ENCODE measurements around the gene ZNF750. TPM values are rescaled to one million over a fixed set of nuclear protein-coding genes. Genes with fewer than 3 reads are reported as not detected.

ZNF750 gene
- total RNA-seq, 2 donors from 2014 or later: not detected

DNA sequence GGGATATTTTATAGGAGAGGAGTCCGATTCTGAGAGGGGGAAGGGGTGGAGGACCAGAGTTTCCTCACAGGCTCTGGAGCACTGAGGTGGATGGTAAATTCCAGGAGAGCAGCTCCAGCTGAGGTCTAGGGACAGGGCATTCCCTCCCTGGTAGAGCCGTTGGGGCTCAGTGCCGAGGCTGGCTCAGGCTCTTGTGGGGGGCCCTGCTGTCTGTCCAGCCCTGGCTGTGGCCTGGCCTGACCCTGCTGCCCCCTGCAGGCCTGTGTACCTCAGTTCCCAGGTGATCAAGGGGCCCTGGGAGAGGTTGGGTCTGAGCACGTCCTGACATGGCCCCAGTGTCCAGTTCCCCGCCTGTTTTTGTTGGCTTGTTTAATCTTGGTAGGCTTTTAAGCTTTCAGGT is 16.8 kb downstream of the ZNF750 start:
- DNase-seq (no peak), ATAC-seq (no peak)
- Histone ChIP-seq H3K27me3 (no peaks in the 10 kb centered on the region), H3K36me3 (replicated peaks in 1 of 2; ENCODE audit: insufficient read depth in 1 of 2, low read depth in 2 of 2) (no peaks in the 10 kb centered on the region), H3K9me3 (peaks cover 0 to 10% (median 0%) of the 10 kb centered on the region in 3 donors), H3K27ac (no peak overlapping the region), H3K4me3 (no peak overlapping the region), H3K4me1 (no peaks in the 10 kb centered on the region)
- intact Hi-C loops (cut with DNase I): no loop called here
- 84 to 98% methylated on average over 4 to 5 of the region's 5 CpGs for WGBS, 2 donors
- TF ChIP-seq, protein P1, sequence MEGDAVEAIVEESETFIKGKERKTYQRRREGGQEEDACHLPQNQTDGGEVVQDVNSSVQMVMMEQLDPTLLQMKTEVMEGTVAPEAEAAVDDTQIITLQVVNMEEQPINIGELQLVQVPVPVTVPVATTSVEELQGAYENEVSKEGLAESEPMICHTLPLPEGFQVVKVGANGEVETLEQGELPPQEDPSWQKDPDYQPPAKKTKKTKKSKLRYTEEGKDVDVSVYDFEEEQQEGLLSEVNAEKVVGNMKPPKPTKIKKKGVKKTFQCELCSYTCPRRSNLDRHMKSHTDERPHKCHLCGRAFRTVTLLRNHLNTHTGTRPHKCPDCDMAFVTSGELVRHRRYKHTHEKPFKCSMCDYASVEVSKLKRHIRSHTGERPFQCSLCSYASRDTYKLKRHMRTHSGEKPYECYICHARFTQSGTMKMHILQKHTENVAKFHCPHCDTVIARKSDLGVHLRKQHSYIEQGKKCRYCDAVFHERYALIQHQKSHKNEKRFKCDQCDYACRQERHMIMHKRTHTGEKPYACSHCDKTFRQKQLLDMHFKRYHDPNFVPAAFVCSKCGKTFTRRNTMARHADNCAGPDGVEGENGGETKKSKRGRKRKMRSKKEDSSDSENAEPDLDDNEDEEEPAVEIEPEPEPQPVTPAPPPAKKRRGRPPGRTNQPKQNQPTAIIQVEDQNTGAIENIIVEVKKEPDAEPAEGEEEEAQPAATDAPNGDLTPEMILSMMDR (IDR thresholded peaks at IDR 0.05): no peak
- no peak for TF ChIP-seq POLR2A (IDR thresholded peaks at IDR 0.05)

DNA sequence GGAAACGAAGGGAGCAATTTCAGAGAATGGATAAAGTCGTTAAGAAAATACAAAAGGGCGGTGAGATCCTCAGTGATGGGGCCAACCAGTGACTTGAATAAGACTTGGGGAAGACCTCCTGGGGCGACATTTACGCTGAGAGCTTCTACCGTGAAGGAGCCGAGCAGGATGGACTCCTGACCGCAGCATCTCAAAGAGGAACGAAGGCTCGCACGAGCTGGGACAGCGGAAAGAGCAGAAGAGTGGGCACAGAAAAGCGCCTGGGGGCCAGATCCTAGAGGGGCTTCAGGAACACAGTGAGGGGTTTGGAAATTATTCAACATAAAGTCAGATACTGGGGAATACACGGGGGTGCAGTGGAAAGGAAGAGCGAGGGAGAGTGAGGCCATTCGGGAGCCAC is 17.5 kb downstream of the ZNF750 start:
- H3K9me3 ChIP-seq: peaks cover 0 to 10% (median 0%) of the 10 kb centered on the region in 3 donors
- WGBS, 2 donors: 91 to 95% methylated on average over 16 of the region's 16 CpGs
- no peaks in the 10 kb centered on the region for H3K36me3 ChIP-seq (replicated peaks in 1 of 2; ENCODE audit: insufficient read depth in 1 of 2, low read depth in 2 of 2)
- H3K27ac ChIP-seq: no peak overlapping the region
- no peak for ATAC-seq
- TF ChIP-seq, protein P1 (IDR thresholded peaks at IDR 0.05): no peak
- no peak for TF ChIP-seq POLR2A (IDR thresholded peaks at IDR 0.05)
- no peak overlapping the region for H3K4me3 ChIP-seq
- intact Hi-C loops (cut with DNase I): no loop called here
- DNase-seq: no peak
- no peaks in the 10 kb centered on the region for H3K27me3 ChIP-seq
- H3K4me1 ChIP-seq: no peaks in the 10 kb centered on the region

DNA sequence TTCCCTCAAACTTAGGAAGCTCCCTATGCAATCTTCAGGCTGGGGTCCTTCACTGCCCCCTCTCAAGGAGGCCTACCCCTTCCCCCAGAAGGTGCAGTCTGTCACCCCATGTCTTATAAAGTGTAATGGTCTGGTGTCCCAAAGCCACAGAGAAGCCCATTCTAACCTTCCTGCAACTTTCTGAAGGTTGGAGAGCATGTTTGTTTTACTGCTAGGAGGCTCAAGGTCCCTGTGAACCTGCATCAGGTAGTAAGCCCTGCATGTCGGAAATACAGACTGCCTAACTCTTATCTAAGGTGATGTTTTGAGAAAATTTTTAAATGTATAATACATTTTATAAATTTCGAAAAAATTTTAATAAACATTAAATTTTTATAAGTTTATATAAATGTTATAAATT is 18.3 kb downstream of the ZNF750 start:
- Histone ChIP-seq H3K27ac (no peak overlapping the region), H3K4me1 (no peaks in the 10 kb centered on the region), H3K9me3 (peaks cover 0 to 10% (median 0%) of the 10 kb centered on the region in 3 donors), H3K36me3 (replicated peaks in 1 of 2; ENCODE audit: insufficient read depth in 1 of 2, low read depth in 2 of 2) (no peaks in the 10 kb centered on the region), H3K27me3 (no peaks in the 10 kb centered on the region), H3K4me3 (no peak overlapping the region)
- 91 to 92% methylated on average over 2 of the region's 2 CpGs for WGBS, 2 donors
- DNase-seq (no peak), ATAC-seq (no peak)
- intact Hi-C loops (cut with DNase I): no loop called here
- TF ChIP-seq, protein P1 (IDR thresholded peaks at IDR 0.05): no peak
- TF ChIP-seq POLR2A (IDR thresholded peaks at IDR 0.05): no peak

DNA sequence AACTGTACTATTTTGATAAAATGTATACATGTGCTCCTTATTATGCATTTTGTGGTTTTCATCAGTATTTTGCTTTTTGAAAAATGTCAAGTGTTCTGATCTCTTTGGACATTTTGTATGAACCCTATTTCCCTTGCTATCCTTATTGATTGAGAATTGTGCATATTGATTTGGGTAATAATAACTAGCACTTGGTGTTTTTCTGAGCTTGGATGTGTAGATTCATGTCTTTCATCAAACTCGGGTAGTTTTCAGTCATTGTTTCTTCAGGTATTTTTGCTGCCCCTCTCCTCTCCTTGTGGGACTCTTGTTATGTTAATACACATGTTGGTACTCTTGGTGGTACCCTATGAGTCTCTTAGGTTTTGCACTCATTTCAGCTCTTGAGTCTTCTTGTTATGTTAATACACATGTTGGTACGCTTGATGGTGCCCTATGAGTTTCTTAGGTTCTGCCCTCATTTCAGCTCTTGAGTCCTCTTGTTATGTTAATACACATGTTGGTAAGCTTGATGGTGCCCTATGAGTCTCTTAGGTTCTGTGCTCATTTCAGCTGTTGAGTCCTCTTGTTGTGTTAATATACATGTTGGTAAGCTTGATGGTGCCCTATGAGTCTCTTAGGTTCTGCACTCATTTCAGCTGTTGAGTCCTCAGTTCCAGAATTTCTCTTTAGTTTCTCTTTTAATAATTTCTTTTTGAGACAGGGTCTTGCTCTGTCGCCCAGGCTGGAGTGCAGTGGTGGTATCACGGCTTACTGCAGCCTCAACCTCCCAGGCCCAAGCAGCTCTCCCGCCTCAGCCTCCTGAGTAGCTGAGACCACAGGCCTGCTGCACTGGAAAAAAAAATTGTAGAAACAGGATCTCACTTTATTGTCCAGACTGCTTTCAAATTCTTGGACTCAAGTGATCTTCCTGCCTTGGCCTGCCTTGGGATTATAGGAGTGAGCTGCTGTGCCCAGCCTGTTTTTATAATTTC is 19.3 kb downstream of the ZNF750 start:
- TF ChIP-seq POLR2A (IDR thresholded peaks at IDR 0.05): no peak
- TF ChIP-seq, protein P1 (IDR thresholded peaks at IDR 0.05): no peak
- intact Hi-C loops (cut with DNase I): no loop called here
- H3K9me3 ChIP-seq: peaks cover 0 to 10% (median 0%) of the 10 kb centered on the region in 3 donors
- H3K27me3 ChIP-seq: no peaks in the 10 kb centered on the region
- no peak for ATAC-seq
- H3K4me1 ChIP-seq: no peaks in the 10 kb centered on the region
- H3K27ac ChIP-seq: no peak overlapping the region
- H3K4me3 ChIP-seq: no peak overlapping the region
- H3K36me3 ChIP-seq (replicated peaks in 1 of 2; ENCODE audit: insufficient read depth in 1 of 2, low read depth in 2 of 2): no peaks in the 10 kb centered on the region
- WGBS, 2 donors: 94 to 99% methylated on average over 5 of the region's 5 CpGs
- no peak for DNase-seq
